Upper lobe of left lung (tissue), 6 donors: Measurements from ENCODE around the gene MAGI3. TPM values are rescaled to one million over a fixed set of nuclear protein-coding genes. Genes with fewer than 3 reads are reported as not detected.

ENCODE experiments used
- ATAC-seq, 2 donors: fragments of 200-7000 bp; cut with Tn5 transposase; one replicate each; pipeline ENCODE4 v1.9.1; 2022; ENCODE audit warnings: mild to moderate bottlenecking in 2 of 2, moderate library complexity in 2 of 2; ENCODE audit not compliant: low FRiP score in 2 of 2
- DNase-seq, 2 donors: peaks; one replicate each; pipeline ENCODE4 v3.0.0-alpha.2; 2019 to 2020
- H3K27ac ChIP-seq, 4 donors: fragments of 200-600 bp; sonication (generic); one replicate each; pipeline ENCODE4 v1.5.1; 2016 to 2019
- H3K27me3 ChIP-seq, 4 donors: fragments of 200-600 bp; sonication (generic); one replicate each; pipeline ENCODE4 v1.5.1; 2017 to 2019
- H3K36me3 ChIP-seq, 4 donors: fragments of 200-600 bp; sonication (generic); one replicate each; pipeline ENCODE4 v1.5.1; 2016 to 2019
- H3K4me1 ChIP-seq, 4 donors: fragments of 200-600 bp; sonication (generic); one replicate each; pipeline ENCODE4 v1.5.1; 2018 to 2019
- H3K4me3 ChIP-seq, 4 donors: fragments of 200-600 bp; sonication (generic); one replicate each; pipeline ENCODE4 v1.5.1; 2017 to 2019; ENCODE audit warnings: mild to moderate bottlenecking in 2 of 4, moderate library complexity in 1 of 4
- H3K9me3 ChIP-seq, 4 donors: fragments of 200-600 bp; sonication (generic); one replicate each; pipeline ENCODE4 v1.5.1; 2018 to 2019
- EP300 ChIP-seq, 4 donors: sonication (generic); formaldehyde crosslinking; IDR thresholded peaks; one replicate each; pipeline ENCODE4 v1.5.1; 2017; ENCODE audit warnings: antibody characterized with exemption in 4 of 4, control low read depth in 2 of 4
- POLR2A ChIP-seq, 4 donors: fragments of 450-650 bp; IDR thresholded peaks; one replicate each; pipeline ENCODE4 v1.5.1; 2016 to 2017; ENCODE audit warnings: antibody characterized with exemption in 4 of 4, mild to moderate bottlenecking in 2 of 4
- POLR2AphosphoS5 ChIP-seq, 2 donors: sonication (generic); formaldehyde crosslinking; IDR thresholded peaks; one replicate each; pipeline ENCODE4 v1.5.1; 2017; ENCODE audit warnings: antibody characterized with exemption in 2 of 2
- WGBS, 2 donors: methylation state at CpG; one replicate each; pipeline ENCODE4 v1.1.5; 2017 to 2018; 5-methylcytosine and 5-hydroxymethylcytosine counted together
- total RNA-seq, 6 donors: library from RNA; depleted of rRNA in 4 of 6; stranded (reverse); fragments of >200 nt in 4 of 6; gene quantifications; one replicate each; pipeline versions ENCODE4 v1.1.0 to v1.2.1, GENCODE V29; 2016 to 2021
- TF ChIP-seq, protein P1 (sequence below), 6 experiments: fragments of 450-650 bp in 4 of 6; fragments of 200-600 bp in 2 of 6; sonication (generic) in 2 of 6; IDR thresholded peaks; one replicate each; pipeline ENCODE4 v1.5.1; 2016 to 2019; ENCODE audit warnings: antibody characterized with exemption in 6 of 6
- donor health status: DM: no; HTN: no; CAD: no; lungs with moderate emphysema.
- donor health status: DM: no; HTN: yes; CAD: no; lungs with severe emphysema.

The MAGI3 gene
- total RNA-seq, 6 donors from 2014 or later: 43.3 to 181 (median 89.8) TPM

DNA sequence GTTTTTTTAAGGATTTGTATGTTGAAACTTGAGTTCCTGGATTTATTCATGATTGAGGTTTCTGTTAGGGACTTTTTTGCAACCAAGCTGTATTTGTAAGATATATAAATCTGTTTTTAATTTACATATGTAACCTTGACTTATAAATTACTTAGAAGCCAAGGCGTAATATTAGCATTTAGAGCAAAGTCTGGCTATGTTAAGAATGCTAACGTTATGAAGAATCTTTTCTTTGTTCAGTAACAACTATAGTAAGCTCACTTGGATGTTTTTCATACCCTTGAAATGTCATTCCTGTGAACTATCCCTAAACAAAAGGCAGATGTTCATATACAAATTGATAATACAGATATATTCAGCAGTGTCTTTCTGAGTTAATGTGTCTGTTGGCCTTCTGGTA is 155.3 kb downstream of the MAGI3 start:
- no peak for DNase-seq
- 73 to 76% methylated on average over 2 of the region's 2 CpGs for WGBS, 2 donors

DNA sequence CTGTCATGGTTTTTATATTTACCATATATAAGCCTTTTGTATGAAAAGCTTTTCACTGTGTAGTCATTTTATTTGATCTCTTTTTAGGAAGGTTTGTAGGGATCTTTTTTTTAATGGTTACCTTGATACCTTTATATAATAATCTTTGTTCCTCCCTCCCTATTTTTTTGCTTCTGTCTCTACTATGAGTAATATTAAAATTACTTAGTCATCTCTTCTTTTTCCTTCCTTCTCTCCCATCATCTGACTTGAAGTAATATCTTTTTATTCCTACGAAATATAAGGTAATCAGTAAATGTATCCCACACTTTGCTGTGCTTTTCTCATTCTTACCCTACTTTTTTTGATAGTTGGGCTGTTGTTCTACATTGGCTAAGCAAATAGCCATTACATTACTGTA is 161.4 kb downstream of the MAGI3 start:
- no peaks in the 10 kb centered on the region for H3K4me1 ChIP-seq
- H3K27me3 ChIP-seq: no peaks in the 10 kb centered on the region
- H3K27ac ChIP-seq: no peak overlapping the region
- ATAC-seq (no peak), DNase-seq (no peak)
- 80 to 87% methylated on average over 1 of the region's 1 CpG for WGBS, 2 donors
- TF ChIP-seq, protein P1, sequence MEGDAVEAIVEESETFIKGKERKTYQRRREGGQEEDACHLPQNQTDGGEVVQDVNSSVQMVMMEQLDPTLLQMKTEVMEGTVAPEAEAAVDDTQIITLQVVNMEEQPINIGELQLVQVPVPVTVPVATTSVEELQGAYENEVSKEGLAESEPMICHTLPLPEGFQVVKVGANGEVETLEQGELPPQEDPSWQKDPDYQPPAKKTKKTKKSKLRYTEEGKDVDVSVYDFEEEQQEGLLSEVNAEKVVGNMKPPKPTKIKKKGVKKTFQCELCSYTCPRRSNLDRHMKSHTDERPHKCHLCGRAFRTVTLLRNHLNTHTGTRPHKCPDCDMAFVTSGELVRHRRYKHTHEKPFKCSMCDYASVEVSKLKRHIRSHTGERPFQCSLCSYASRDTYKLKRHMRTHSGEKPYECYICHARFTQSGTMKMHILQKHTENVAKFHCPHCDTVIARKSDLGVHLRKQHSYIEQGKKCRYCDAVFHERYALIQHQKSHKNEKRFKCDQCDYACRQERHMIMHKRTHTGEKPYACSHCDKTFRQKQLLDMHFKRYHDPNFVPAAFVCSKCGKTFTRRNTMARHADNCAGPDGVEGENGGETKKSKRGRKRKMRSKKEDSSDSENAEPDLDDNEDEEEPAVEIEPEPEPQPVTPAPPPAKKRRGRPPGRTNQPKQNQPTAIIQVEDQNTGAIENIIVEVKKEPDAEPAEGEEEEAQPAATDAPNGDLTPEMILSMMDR (IDR thresholded peaks at IDR 0.05): no peak
- TF ChIP-seq POLR2A (IDR thresholded peaks at IDR 0.05): no peak
- no peak for TF ChIP-seq POLR2AphosphoS5 (IDR thresholded peaks at IDR 0.05)
- no peak for TF ChIP-seq EP300 (IDR thresholded peaks at IDR 0.05)
- peaks cover 0 to 7% (median 0%) of the 10 kb centered on the region in 4 donors for H3K36me3 ChIP-seq
- H3K4me3 ChIP-seq: no peak overlapping the region
- no peaks in the 10 kb centered on the region for H3K9me3 ChIP-seq

More for the DNA sequence above, 155.3 kb downstream of the MAGI3 start:
- Histone ChIP-seq H3K27me3 (no peaks in the 10 kb centered on the region), H3K9me3 (no peaks in the 10 kb centered on the region), H3K4me1 (peaks cover 0 to under 1% (median 0%) of the 10 kb centered on the region in 4 donors), H3K4me3 (no peak overlapping the region), H3K27ac (no peak overlapping the region), H3K36me3 (no peaks in the 10 kb centered on the region)
- TF ChIP-seq POLR2AphosphoS5 (IDR thresholded peaks at IDR 0.05): no peak
- no peak for TF ChIP-seq EP300 (IDR thresholded peaks at IDR 0.05)
- TF ChIP-seq POLR2A (IDR thresholded peaks at IDR 0.05): no peak
- TF ChIP-seq, protein P1 (IDR thresholded peaks at IDR 0.05): no peak
- ATAC-seq: no peak

DNA sequence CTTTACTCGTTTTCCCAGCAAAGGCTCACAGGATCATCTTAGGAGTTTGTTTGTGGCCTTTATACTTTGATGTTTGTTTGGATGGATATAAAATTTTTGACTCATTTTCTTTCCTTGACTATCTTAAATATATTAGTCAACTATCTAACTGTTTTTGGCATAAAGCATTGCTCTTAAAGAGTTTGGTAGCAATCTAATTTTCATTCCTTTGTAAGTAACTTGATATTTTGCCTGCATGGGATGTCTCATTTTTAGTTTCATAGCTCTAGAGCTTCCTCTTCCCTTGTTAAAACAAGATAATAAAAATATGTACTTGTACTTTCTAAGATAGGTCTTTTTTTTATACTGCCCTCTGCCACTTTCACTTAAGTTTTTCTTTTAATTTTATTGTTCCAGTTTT is 161.9 kb downstream of the MAGI3 start:
- Histone ChIP-seq H3K9me3 (no peaks in the 10 kb centered on the region), H3K27me3 (no peaks in the 10 kb centered on the region), H3K4me1 (no peaks in the 10 kb centered on the region), H3K27ac (no peak overlapping the region), H3K36me3 (peaks cover 0 to 12% (median 2%) of the 10 kb centered on the region in 4 donors), H3K4me3 (no peak overlapping the region)
- DNase-seq (no peak), ATAC-seq (no peak)
- TF ChIP-seq EP300 (IDR thresholded peaks at IDR 0.05) (no peak), POLR2AphosphoS5 (IDR thresholded peaks at IDR 0.05) (no peak), POLR2A (IDR thresholded peaks at IDR 0.05) (no peak)
- TF ChIP-seq, protein P1 (IDR thresholded peaks at IDR 0.05): no peak
- WGBS, 2 donors: 73 to 92% methylated on average over 1 of the region's 1 CpG

DNA sequence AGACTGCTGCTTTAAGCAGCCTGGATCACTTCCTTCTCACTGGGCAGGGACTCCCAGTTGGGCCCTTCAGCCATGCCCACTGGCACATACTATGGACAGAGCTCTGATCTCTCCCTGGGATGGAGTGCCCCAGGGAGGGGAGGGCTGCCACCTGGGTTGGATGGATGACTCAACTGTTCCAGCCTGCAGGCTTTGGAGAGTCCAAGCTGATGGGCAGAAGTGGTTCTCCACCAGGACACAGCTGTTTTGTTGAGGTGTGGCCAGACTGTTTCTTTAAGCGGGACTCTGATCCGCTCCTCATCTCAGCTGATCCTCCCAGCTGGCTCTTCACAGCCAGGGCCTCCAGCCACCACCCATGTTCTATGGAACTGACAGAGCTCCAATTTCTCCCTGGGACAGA is 166.9 kb downstream of the MAGI3 start:
- Histone ChIP-seq H3K27ac (no peak overlapping the region), H3K4me1 (no peaks in the 10 kb centered on the region), H3K36me3 (peaks cover 0 to 18% (median 4%) of the 10 kb centered on the region in 4 donors), H3K27me3 (no peaks in the 10 kb centered on the region), H3K4me3 (no peak overlapping the region), H3K9me3 (no peaks in the 10 kb centered on the region)
- DNase-seq (no peak), ATAC-seq (no peak)
- 97% methylated on average over 2 of the region's 2 CpGs; no CpG with 5 or more reads in 1 of the 2 donors for WGBS, 2 donors
- TF ChIP-seq EP300 (IDR thresholded peaks at IDR 0.05) (no peak), POLR2AphosphoS5 (IDR thresholded peaks at IDR 0.05) (no peak), POLR2A (IDR thresholded peaks at IDR 0.05) (no peak)
- TF ChIP-seq, protein P1 (IDR thresholded peaks at IDR 0.05): no peak

DNA sequence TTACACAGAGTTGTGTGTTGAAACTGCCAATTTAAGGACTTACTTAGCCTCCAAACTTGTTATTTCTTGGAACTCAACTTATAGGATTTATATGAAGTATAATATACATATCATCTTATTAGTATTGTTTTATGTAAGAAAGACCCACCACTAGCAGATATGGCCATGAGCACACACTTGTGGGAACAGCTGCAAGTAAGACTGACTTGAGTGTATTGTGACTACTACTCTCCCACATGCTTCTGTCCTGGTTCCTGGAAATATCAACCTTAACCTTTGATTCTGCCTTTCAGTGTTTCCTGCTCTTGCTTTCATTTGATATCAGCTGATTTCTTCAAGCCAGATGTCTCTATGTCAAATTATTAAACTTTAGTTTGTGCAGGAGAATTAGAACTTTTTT is 175.3 kb downstream of the MAGI3 start:
- no peak for DNase-seq
- TF ChIP-seq, protein P1 (IDR thresholded peaks at IDR 0.05): no peak
- TF ChIP-seq EP300 (IDR thresholded peaks at IDR 0.05): no peak
- TF ChIP-seq POLR2A (IDR thresholded peaks at IDR 0.05): no peak
- TF ChIP-seq POLR2AphosphoS5 (IDR thresholded peaks at IDR 0.05): no peak

More for the DNA sequence above, 175.3 kb downstream of the MAGI3 start:
- Histone ChIP-seq H3K27me3 (no peaks in the 10 kb centered on the region), H3K27ac (no peak overlapping the region), H3K36me3 (no peaks in the 10 kb centered on the region), H3K4me3 (no peak overlapping the region), H3K9me3 (peaks cover 0 to 20% (median 17%) of the 10 kb centered on the region in 4 donors), H3K4me1 (no peaks in the 10 kb centered on the region)
- no peak for ATAC-seq
